GM18867 (cell line): Measurements from ENCODE around the gene ZNF683.

Source experiments
- ATAC-seq: cut with Tn5 transposase; IDR thresholded peaks from one replicate; pipeline ENCODE4 v1.9.1; 2021; ENCODE audit warnings: mild to moderate bottlenecking, moderate library complexity; ENCODE audit not compliant: unreplicated experiment

Gene ZNF683

DNA sequence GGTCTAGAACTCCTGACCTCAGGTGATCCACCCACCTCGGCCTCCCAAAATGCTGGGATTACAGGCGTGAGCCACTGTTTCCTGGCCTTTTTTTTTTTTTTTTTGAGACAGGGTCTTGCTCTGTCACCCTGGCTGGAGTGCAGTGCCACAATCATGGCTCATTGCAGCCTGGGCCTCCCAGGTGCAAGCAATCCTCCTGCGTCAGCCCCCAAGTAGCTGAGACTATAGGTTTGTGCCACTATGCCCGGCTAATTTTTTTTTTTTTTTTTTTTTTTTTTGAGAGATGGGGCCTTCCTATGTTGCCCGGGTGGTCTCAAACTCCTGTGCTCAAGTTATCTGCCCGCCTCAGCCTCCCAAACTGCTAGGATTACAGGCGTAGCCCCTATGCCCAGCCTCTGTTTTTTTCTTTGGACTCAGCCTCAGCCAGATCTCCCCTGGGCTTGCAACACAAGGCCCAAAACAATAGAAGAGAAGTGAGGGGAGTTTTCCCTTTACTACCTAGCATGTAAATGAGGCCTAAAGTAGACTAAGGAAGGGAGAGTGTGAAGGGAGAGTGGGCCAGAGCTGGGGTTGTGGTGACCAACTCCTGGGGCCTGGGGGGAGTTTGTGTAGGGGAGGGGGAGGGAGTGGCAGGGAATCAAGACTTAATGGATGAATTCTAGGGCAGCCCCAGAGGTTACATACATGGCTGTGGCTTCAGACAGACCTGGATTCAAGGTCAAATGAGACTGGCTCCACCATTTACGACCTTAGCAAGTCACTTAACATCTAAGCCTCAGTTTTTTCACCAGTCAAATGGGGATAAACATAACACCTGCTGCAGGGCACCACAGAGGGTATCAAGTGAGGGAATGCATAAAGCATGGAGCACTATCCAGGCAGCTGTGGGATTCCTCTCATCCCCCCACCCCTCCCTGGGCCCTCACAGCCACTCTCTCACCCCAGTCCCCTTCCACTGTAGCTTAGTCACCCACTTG is 56.4 kb downstream of the ZNF683 start:
- ATAC-seq = no peak

DNA sequence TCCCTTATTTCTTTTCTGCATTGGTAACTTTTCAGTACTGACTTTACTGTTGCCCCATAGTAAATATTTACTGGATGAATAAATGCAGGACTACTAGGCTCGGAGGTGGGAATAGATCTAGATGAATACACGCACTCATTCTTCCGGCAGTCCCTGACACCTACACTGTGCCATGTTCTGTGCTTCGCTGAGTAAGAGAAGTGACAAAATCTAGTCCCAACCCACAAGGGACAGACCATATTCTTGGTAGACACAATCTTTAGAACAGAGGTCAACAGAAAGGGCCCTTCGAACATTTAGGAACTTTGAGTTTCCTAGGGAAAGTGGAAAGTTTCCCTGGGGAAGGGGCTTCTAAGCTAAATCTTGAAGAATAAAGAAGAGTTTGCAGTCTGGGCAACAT is 58.0 kb downstream of the ZNF683 start:
- no peak for ATAC-seq
